Endothelial cell of umbilical vein (primary cell): ENCODE results near the gene STAP1. TPM values are rescaled to one million over a fixed set of nuclear protein-coding genes. Genes with fewer than 3 reads are reported as not detected.
"Not testable (repeated sequence)": the region's sequence is repeated elsewhere in the genome, so short reads cannot be mapped to it uniquely, and the experiment has no call there.

Experiments used
- BruUV-seq: library from RNA; stranded (reverse); fragments of 400-500 nt; replicated peaks from 2 replicates; lab custom pipeline; 2021; lab: Mats Ljungman, UMichigan
- CTCF ChIA-PET: fragments of 300-600, 350-600 bp; sonication (Branson Sonifier 250); formaldehyde crosslinking; loops from one replicate; lab custom pipeline; 2021; ENCODE audit warnings: antibody characterized with exemption, inconsistent platforms; lab: Charles Lee
- POLR2A ChIA-PET: fragments of 300-600, 350-600 bp; sonication (Branson Sonifier 250); formaldehyde crosslinking; loops from one replicate; lab custom pipeline; 2021; ENCODE audit warnings: antibody characterized with exemption, inconsistent platforms; lab: Charles Lee
- DNase-seq: peaks from one replicate; pipeline ENCODE4 v3.0.0-alpha.2; 2011; ENCODE audit warnings: low read depth, low spot score
- FAIRE-seq: peaks from 2 replicates; lab custom pipeline; 2011; peaks lifted over from hg19 to GRCh38; lab: Jason Lieb, UNC
- H2AFZ ChIP-seq: 2 replicates; pipeline ENCODE4 v1.6.0; 2012; ENCODE audit warnings: low read depth, low read length, control low read depth, inconsistent platforms
- H3K27ac ChIP-seq: 2 replicates; pipeline ENCODE4 v1.5.1; 2011; ENCODE audit warnings: low read depth, mild to moderate bottlenecking, control low read depth, low read length, moderate library complexity; ENCODE audit not compliant: insufficient read depth
- H3K27me3 ChIP-seq, 2 experiments: 2 replicates each; pipeline versions ENCODE4 v1.6.0 to v1.6.1; 2011; ENCODE audit warnings: low read length in 2 of 2, mixed read lengths in 1 of 2; ENCODE audit not compliant: control insufficient read depth in 2 of 2, insufficient read depth in 2 of 2
- H3K36me3 ChIP-seq, 2 experiments: 2 replicates in 1 of 2; 3 replicates in 1 of 2; pipeline ENCODE4 v1.5.1; 2011; ENCODE audit warnings: low read length in 2 of 2, mild to moderate bottlenecking in 1 of 2, moderate library complexity in 1 of 2; ENCODE audit not compliant: control insufficient read depth in 2 of 2, insufficient read depth in 2 of 2; ENCODE audit errors: extremely low read depth in 1 of 2
- H3K4me1 ChIP-seq: 3 replicates; pipeline ENCODE4 v1.5.1; 2011; ENCODE audit warnings: mild to moderate bottlenecking, low read length; ENCODE audit not compliant: control insufficient read depth, insufficient read depth; ENCODE audit errors: extremely low read depth
- H3K4me2 ChIP-seq: 2 replicates; pipeline ENCODE4 v1.6.1; 2011; ENCODE audit warnings: low read length, control low read depth, mixed read lengths; ENCODE audit not compliant: insufficient read depth
- H3K4me3 ChIP-seq, 3 experiments: fragments of 200-600 bp in 1 of 3; sonication (generic), shearing (Covaris generic) in 1 of 3; replicated peaks in 1 of 3; 2 replicates each; pipeline ENCODE4 v1.5.1; 2011 to 2016; ENCODE audit warnings: control low read depth in 3 of 3, low read length in 3 of 3, mild to moderate bottlenecking in 2 of 3, inconsistent platforms in 1 of 3, low read depth in 1 of 3, moderate library complexity in 1 of 3; ENCODE audit not compliant: insufficient read depth in 1 of 3
- H3K79me2 ChIP-seq: 2 replicates; pipeline ENCODE4 v1.6.0; 2012; ENCODE audit warnings: low read length, inconsistent platforms; ENCODE audit not compliant: control insufficient read depth, insufficient read depth
- H3K9ac ChIP-seq: replicated peaks from 2 replicates; pipeline ENCODE3; 2011; ENCODE audit warnings: low read length, control low read depth; ENCODE audit not compliant: insufficient read depth; ENCODE audit errors: extremely low read depth
- H3K9me1 ChIP-seq: replicated peaks from 3 replicates; pipeline ENCODE4 v1.6.0; 2011; ENCODE audit warnings: mild to moderate bottlenecking, low read length; ENCODE audit not compliant: control insufficient read depth, insufficient read depth; ENCODE audit errors: extremely low read depth
- H3K9me3 ChIP-seq: replicated peaks from 2 replicates; pipeline ENCODE4 v1.5.1; 2012; ENCODE audit warnings: low read length, inconsistent platforms; ENCODE audit not compliant: control insufficient read depth, insufficient read depth
- H4K20me1 ChIP-seq: replicated peaks from 2 replicates; pipeline ENCODE3; 2011; ENCODE audit warnings: mild to moderate bottlenecking, low read length; ENCODE audit not compliant: control insufficient read depth, insufficient read depth; ENCODE audit errors: extremely low read depth
- CTCF ChIP-seq, 2 donors: IDR thresholded peaks; 1 replicate in 1 of 2; 2 replicates in 1 of 2; pipeline ENCODE4 v1.5.1; 2011; ENCODE audit warnings: low read length in 2 of 2, mild to moderate bottlenecking in 2 of 2, moderate library complexity in 2 of 2, control low read depth in 1 of 2, inconsistent platforms in 1 of 2, low read depth in 1 of 2; ENCODE audit not compliant: insufficient read depth in 1 of 2; ENCODE audit errors: extremely low read depth in 1 of 2
- EZH2 ChIP-seq: IDR thresholded peaks from 2 replicates; pipeline ENCODE4 v1.6.1; 2012; ENCODE audit warnings: borderline replicate concordance, low read depth, mild to moderate bottlenecking, moderate library complexity, low read length, inconsistent platforms; ENCODE audit not compliant: severe bottlenecking
- FOS ChIP-seq: IDR thresholded peaks from 2 replicates; pipeline ENCODE4 v1.6.1; 2011; ENCODE audit warnings: mild to moderate bottlenecking, low read length, moderate library complexity, borderline replicate concordance; ENCODE audit not compliant: insufficient read depth
- GATA2 ChIP-seq: IDR thresholded peaks from 2 replicates; pipeline ENCODE4 v1.7.0; 2011; ENCODE audit warnings: low read depth, mild to moderate bottlenecking, moderate library complexity, mixed read lengths, low read length; ENCODE audit not compliant: insufficient read length, insufficient read depth
- JUN ChIP-seq: IDR thresholded peaks from 2 replicates; pipeline ENCODE4 v1.6.1; 2011; ENCODE audit warnings: borderline replicate concordance, low read depth; ENCODE audit not compliant: insufficient read length, insufficient read depth
- MAX ChIP-seq: IDR thresholded peaks from 2 replicates; pipeline ENCODE4 v1.6.1; 2011; ENCODE audit not compliant: insufficient read depth, insufficient read length
- MYC ChIP-seq: IDR thresholded peaks from one replicate; pipeline ENCODE4 v1.6.1; 2011; ENCODE audit warnings: mild to moderate bottlenecking, low read depth, low read length
- POLR2A ChIP-seq: IDR thresholded peaks from 2 replicates; pipeline ENCODE4 v1.6.1; 2012; ENCODE audit warnings: low read depth, mild to moderate bottlenecking, control low read depth, low read length
- POLR2AphosphoS5 ChIP-seq: IDR thresholded peaks from 2 replicates; pipeline ENCODE4 v1.6.1; 2012; ENCODE audit warnings: low read depth, mild to moderate bottlenecking, control low read depth, low read length, moderate library complexity; ENCODE audit not compliant: insufficient read depth
- dilution Hi-C: fragments of 300-500 bp; cut with MboI; formaldehyde crosslinking; loops from one replicate; pipeline ENCODE4 v1.15.0; 2019; ENCODE audit warnings: low sequenced_read_pairs; ENCODE audit not compliant: extremely low pct_ligation_motif_present
- intact Hi-C: fragments of 100-400 bp; cut with micrococcal nuclease; formaldehyde crosslinking; loops from one replicate; pipeline ENCODE4 v1.10.0; 2022
- polyA plus RNA-seq, 4 experiments: library from polyadenylated mRNA; depleted of rRNA in 3 of 4; stranded (reverse) in 3 of 4; unstranded in 1 of 4; fragments of >200 nt; gene quantifications; 2 replicates each; pipeline versions ENCODE4 v1.2.1 to v1.2.3, GENCODE V29; 2011 to 2012; ENCODE audit warnings: missing spikeins in 1 of 4
- total RNA-seq: library from RNA; stranded (reverse); gene quantifications from 2 replicates; pipeline ENCODE4 v1.2.3, GENCODE V29; 2021

The STAP1 gene
- total and polyA plus RNA-seq, 2 donors (not counting 3 experiments of a cell fraction or from before 2014, with no cell fraction given): not detected

- Histone ChIP-seq H3K9me1 (no peaks in the 10 kb centered on the region), H3K36me3 (peaks cover 0 to 3% of the 10 kb centered on the region in 2 experiments), H3K9me3 (no peaks in the 10 kb centered on the region), H3K4me3 (no peak overlapping the region), H3K9ac (peak overlapping the region; percentile 53), H3K4me2 (peak overlapping the region; percentile 35), H4K20me1 (no peaks in the 10 kb centered on the region), H3K27me3 (no peaks in the 10 kb centered on the region), H3K4me1 (peaks cover 14% of the 10 kb centered on the region), H2AFZ (no peak overlapping the region), H3K79me2 (peaks cover 63% of the 10 kb centered on the region), H3K27ac (peak overlapping the region; percentile 84)
- FAIRE-seq: no peak
- TF ChIP-seq EZH2 (no peak), POLR2AphosphoS5 (no peak), GATA2 (peak; percentile 48), CTCF (IDR thresholded peaks at IDR 0.05; ENCODE audit: extremely low read depth in 1 of 2, insufficient read depth in 1 of 2, low read depth in 1 of 2, low read length in 2 of 2) (no peak), JUN (peak; percentile 73), POLR2A (no peak), MAX (no peak), MYC (no peak), FOS (peak; percentile 55)
- intact Hi-C loops: loop anchor here (1.0 kb wide), 1 partner anchor 22 kb away; the partner anchor contains the start of gene CENPC
- DNase-seq: peak; percentile 82
- POLR2A ChIA-PET: no interaction called here
- CTCF ChIA-PET: no interaction called here
- dilution Hi-C loops: no loop called here
- BruUV-seq: TSS peak; percentile 26
Measured at GRCh38 chr4:67522851-67523671, 35.5 kb upstream of the STAP1 start.

- H3K27me3 ChIP-seq, H3K4me3 ChIP-seq, DNase-seq, FAIRE-seq, dilution Hi-C loops, H3K4me2 ChIP-seq, H3K36me3 ChIP-seq, POLR2A ChIA-PET, CTCF ChIA-PET, H2AFZ ChIP-seq, H4K20me1 ChIP-seq, H3K27ac ChIP-seq, H3K9me3 ChIP-seq, H3K9me1 ChIP-seq, BruUV-seq, intact Hi-C loops, H3K9ac ChIP-seq: not testable (repeated sequence)
- Histone ChIP-seq H3K4me1 (peaks cover 14% of the 10 kb centered on the region), H3K79me2 (peaks cover 66% of the 10 kb centered on the region)
Measured at GRCh38 chr4:67524140-67524539, 34.4 kb upstream of the STAP1 start.
